Ascending aorta (tissue), 2 donors: ENCODE results near the gene TRAPPC10. TPM values are rescaled to one million over a fixed set of nuclear protein-coding genes. Genes with fewer than 3 reads are reported as not detected.
A peak's percentile ranks its signal among the peaks of the same experiment; 100 is the strongest.

Experiments
- DNase-seq, 2 donors: peaks; one replicate each; pipeline ENCODE4 v3.0.0-alpha.2; 2019; ENCODE audit warnings: low spot score in 2 of 2
- H3K27ac ChIP-seq, 2 donors: fragments of 200-600 bp; sonication (generic); one replicate each; pipeline ENCODE4 v1.5.1; 2016 to 2017; ENCODE audit warnings: mild to moderate bottlenecking in 1 of 2
- H3K27me3 ChIP-seq: fragments of 200-600 bp; sonication (generic); one replicate; pipeline ENCODE4 v1.5.1; 2017
- H3K36me3 ChIP-seq, 2 donors: fragments of 200-600 bp; sonication (generic); one replicate each; pipeline ENCODE4 v1.5.1; 2016
- H3K4me1 ChIP-seq, 2 donors: fragments of 200-600 bp; sonication (generic); one replicate each; pipeline ENCODE4 v1.5.1; 2016 to 2017; ENCODE audit warnings: mild to moderate bottlenecking in 1 of 2
- H3K4me3 ChIP-seq, 2 donors: fragments of 200-600 bp; sonication (generic); one replicate each; pipeline ENCODE4 v1.5.1; 2016 to 2017; ENCODE audit warnings: mild to moderate bottlenecking in 1 of 2
- H3K9me3 ChIP-seq, 2 donors: fragments of 200-600 bp; sonication (generic); one replicate each; pipeline ENCODE4 v1.5.1; 2016
- CTCF ChIP-seq, 3 experiments: fragments of 200-600 bp in 2 of 3; fragments of 450-650 bp in 1 of 3; sonication (generic) in 2 of 3; IDR thresholded peaks; one replicate each; pipeline ENCODE4 v1.5.1; 2016 to 2019; ENCODE audit warnings: antibody characterized with exemption in 3 of 3, mild to moderate bottlenecking in 1 of 3, moderate library complexity in 1 of 3
- intact Hi-C: fragments of 100-400 bp; cut with DNase I; formaldehyde crosslinking; loops from one replicate; pipeline ENCODE4 v1.15.1; 2023
- total RNA-seq: library from RNA; depleted of rRNA; stranded (reverse); fragments of >200 nt; gene quantifications from one replicate; pipeline ENCODE4 v1.1.0, GENCODE V29; 2016

TRAPPC10 gene
- total RNA-seq, 1 donor from 2014 or later, result 7.9 TPM

- Histone ChIP-seq H3K27me3 (no peaks in the 10 kb centered on the region), H3K36me3 (no peaks in the 10 kb centered on the region), H3K4me3 (peak overlapping the region; percentile 88 to 92), H3K27ac (peak overlapping the region; percentile 94 to 96), H3K9me3 (no peaks in the 10 kb centered on the region), H3K4me1 (peaks cover 0 to 16% of the 10 kb centered on the region in 2 donors)
- DNase-seq, result peak in 1 of 2 donors; percentile 81
- no peak for TF ChIP-seq CTCF (IDR thresholded peaks at IDR 0.05)
- intact Hi-C loops, result loop anchor here (5.0 to 10.0 kb wide), 3 partner anchors 145 to 325 kb away; partner anchors contain the start of genes AGPAT3, CFAP410 and RRP1
These were observed 618 bp downstream of the TRAPPC10 start for GRCh38 chr21:44012474-44013379.

- no peak for DNase-seq
- no peaks in the 10 kb centered on the region for H3K36me3 ChIP-seq
- intact Hi-C loops, result loop anchor here (5.0 to 10.0 kb wide), 3 partner anchors 146 to 324 kb away; partner anchors contain the start of genes AGPAT3, CFAP410 and RRP1
- peaks cover 0 to 16% of the 10 kb centered on the region in 2 donors for H3K4me1 ChIP-seq
- TF ChIP-seq CTCF (IDR thresholded peaks at IDR 0.05), result no peak
- H3K27me3 ChIP-seq, result no peaks in the 10 kb centered on the region
- no peaks in the 10 kb centered on the region for H3K9me3 ChIP-seq
- H3K4me3 ChIP-seq, result peak overlapping the region; percentile 88 to 92
- peak overlapping the region in 1 of 2 donors; percentile 94 for H3K27ac ChIP-seq
These were observed 1.4 kb downstream of the TRAPPC10 start for GRCh38 chr21:44013380-44014088.

- H3K4me3 ChIP-seq, result no peak overlapping the region
- intact Hi-C loops, result loop anchor here (10.0 kb wide), 1 partner anchor 233 kb away; the partner anchor contains the start of gene RRP1
- H3K36me3 ChIP-seq, result no peaks in the 10 kb centered on the region
- no peak overlapping the region for H3K27ac ChIP-seq
- H3K4me1 ChIP-seq, result peaks cover 0 to 18% of the 10 kb centered on the region in 2 donors
- no peak for DNase-seq
- H3K9me3 ChIP-seq, result no peaks in the 10 kb centered on the region
- no peaks in the 10 kb centered on the region for H3K27me3 ChIP-seq
- no peak for TF ChIP-seq CTCF (IDR thresholded peaks at IDR 0.05)
These were observed 5.5 kb downstream of the TRAPPC10 start for GRCh38 chr21:44017601-44018000.

DNA sequence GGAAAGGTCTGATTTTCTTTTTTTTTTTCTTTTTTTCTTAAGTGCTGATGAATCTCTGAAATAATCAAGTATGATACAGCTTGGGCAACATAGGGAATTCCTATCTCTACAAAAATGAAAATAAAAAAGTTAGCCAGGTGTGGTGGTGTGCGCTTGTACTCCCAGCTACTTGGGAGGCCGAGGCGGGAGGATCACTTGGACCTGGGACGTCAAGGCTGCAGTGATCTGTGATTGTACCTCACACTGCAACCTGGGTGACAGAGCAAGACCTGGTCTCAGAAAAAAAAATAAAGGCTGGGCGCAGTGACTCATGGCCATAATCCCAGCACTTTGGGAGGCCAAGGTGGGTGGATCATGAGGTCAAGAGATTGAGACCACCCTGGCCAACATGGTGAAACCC, 6.0 kb downstream of the TRAPPC10 start:
- H3K27me3 ChIP-seq, result no peaks in the 10 kb centered on the region
- no peaks in the 10 kb centered on the region for H3K9me3 ChIP-seq
- no peak overlapping the region for H3K27ac ChIP-seq
- intact Hi-C loops, result loop anchor here (10.0 kb wide), 1 partner anchor 233 kb away; the partner anchor contains the start of gene RRP1
- H3K4me1 ChIP-seq, result peaks cover 0 to 14% of the 10 kb centered on the region in 2 donors
- H3K4me3 ChIP-seq, result no peak overlapping the region
- TF ChIP-seq CTCF (IDR thresholded peaks at IDR 0.05), result no peak
- H3K36me3 ChIP-seq, result no peaks in the 10 kb centered on the region
- DNase-seq, result no peak

GRCh38 chr21:44018813-44019567, 6.9 kb downstream of the TRAPPC10 start:
- no peak for TF ChIP-seq CTCF (IDR thresholded peaks at IDR 0.05)
- Histone ChIP-seq H3K9me3 (no peaks in the 10 kb centered on the region), H3K4me1 (peaks cover 0 to 11% of the 10 kb centered on the region in 2 donors), H3K27ac (no peak overlapping the region), H3K4me3 (no peak overlapping the region), H3K36me3 (no peaks in the 10 kb centered on the region), H3K27me3 (no peaks in the 10 kb centered on the region)
- no peak for DNase-seq
- intact Hi-C loops, result loop anchor here (10.0 kb wide), 1 partner anchor 234 kb away; the partner anchor contains the start of gene RRP1
